K562 (cell line): ENCODE data around the gene OLR1. TPM values are rescaled to one million over a fixed set of nuclear protein-coding genes. Genes with fewer than 3 reads are reported as not detected.

Experiments
- ATAC-seq: fragments of 200-7000 bp; cut with Tn5 transposase; 3 replicates; pipeline ENCODE4 v1.9.1; 2020; ENCODE audit warnings: moderate library complexity
- BruUV-seq: library from RNA; stranded (reverse); fragments of 400-500 nt; replicated peaks from 2 replicates; lab custom pipeline; 2021; lab: Mats Ljungman, UMichigan
- CTCF ChIA-PET: fragments of 300-600 bp; formaldehyde crosslinking; extraction: SDS; loops from one replicate; lab custom pipeline; 2021; ENCODE audit warnings: low intra/inter-chr PET ratio; lab: Yijun Ruan, JAX
- POLR2A ChIA-PET: fragments of 300-600, 350-650 bp; sonication (Branson Sonifier 250); formaldehyde crosslinking; extraction: SDS; loops from one replicate; lab custom pipeline; 2021; ENCODE audit warnings: antibody characterized with exemption, inconsistent platforms; lab: Yijun Ruan, JAX
- DNase-seq, 4 experiments: peaks; one replicate each; pipeline versions ENCODE4 v3.0.0 to v3.0.0-alpha.2; 2011 to 2018; ENCODE audit warnings: low spot score in 3 of 4, mixed read lengths in 3 of 4; ENCODE audit errors: extremely low read depth in 1 of 4
- FAIRE-seq: peaks from 2 replicates; lab custom pipeline; 2011; peaks lifted over from hg19 to GRCh38; lab: Jason Lieb, UNC
- H2AFZ ChIP-seq: 2 replicates; pipeline ENCODE4 v1.6.0; 2011; ENCODE audit warnings: low read depth, low read length, control low read depth, inconsistent platforms
- H3K27ac ChIP-seq: fragments of 200-600 bp; 3 replicates; pipeline ENCODE4 v1.8.0; 2011; ENCODE audit warnings: low read depth, mild to moderate bottlenecking, control low read depth, inconsistent platforms, low read length, moderate library complexity, mixed read lengths; ENCODE audit errors: extremely low read depth
- H3K27me3 ChIP-seq, 2 experiments: fragments of 300-600 bp in 1 of 2; 2 replicates in 1 of 2; 3 replicates in 1 of 2; pipeline versions ENCODE4 v1.6.0 to v1.8.0; 2011; ENCODE audit warnings: inconsistent platforms in 2 of 2, low read length in 2 of 2, mild to moderate bottlenecking in 1 of 2, mixed read lengths in 1 of 2, moderate library complexity in 1 of 2; ENCODE audit not compliant: control insufficient read depth in 2 of 2, insufficient read depth in 2 of 2
- H3K36me3 ChIP-seq: fragments of 300-600 bp; 3 replicates; pipeline ENCODE4 v1.8.0; 2011; ENCODE audit warnings: mild to moderate bottlenecking, low read length, inconsistent platforms; ENCODE audit not compliant: control insufficient read depth, insufficient read depth
- H3K4me1 ChIP-seq, 2 experiments: fragments of 200-600 bp in 1 of 2; replicated peaks in 1 of 2; 2 replicates in 1 of 2; 3 replicates in 1 of 2; pipeline versions ENCODE4 v1.5.1 to v1.8.0; 2011; ENCODE audit warnings: inconsistent platforms in 2 of 2, low read length in 2 of 2, mild to moderate bottlenecking in 1 of 2, mixed read lengths in 1 of 2, moderate library complexity in 1 of 2; ENCODE audit not compliant: control insufficient read depth in 2 of 2, insufficient read depth in 2 of 2
- H3K4me2 ChIP-seq: 2 replicates; pipeline ENCODE4 v1.6.1; 2011; ENCODE audit warnings: low read length, control low read depth, inconsistent platforms, mixed read lengths; ENCODE audit not compliant: insufficient read depth
- H3K4me3 ChIP-seq: fragments of 200-600 bp; sonication (generic), shearing (Covaris generic); 2 replicates; pipeline ENCODE4 v1.5.1; 2016; ENCODE audit warnings: control low read depth, inconsistent platforms
- H3K79me2 ChIP-seq: fragments of 200-600 bp; 3 replicates; pipeline ENCODE4 v1.8.0; 2011; ENCODE audit warnings: low read length, inconsistent platforms; ENCODE audit not compliant: control insufficient read depth, insufficient read depth
- H3K9ac ChIP-seq, 2 experiments: 2 replicates each; pipeline versions ENCODE4 v1.6.0 to v1.6.1; 2011; ENCODE audit warnings: low read depth in 2 of 2, low read length in 2 of 2, control low read depth in 1 of 2, inconsistent platforms in 1 of 2, mild to moderate bottlenecking in 1 of 2, mixed read lengths in 1 of 2; ENCODE audit not compliant: insufficient read depth in 1 of 2
- H3K9me1 ChIP-seq: one replicate; pipeline ENCODE4 v1.6.0; 2011; ENCODE audit warnings: inconsistent platforms, mild to moderate bottlenecking, low read length, moderate library complexity; ENCODE audit not compliant: control insufficient read depth, insufficient read depth
- H3K9me3 ChIP-seq: replicated peaks from 2 replicates; pipeline ENCODE4 v1.5.1; 2011; ENCODE audit warnings: low read depth, low read length, inconsistent platforms; ENCODE audit not compliant: control insufficient read depth, insufficient read depth
- H4K20me1 ChIP-seq: replicated peaks from 2 replicates; pipeline ENCODE4 v1.6.1; 2011; ENCODE audit warnings: low read length, inconsistent platforms, mixed read lengths; ENCODE audit not compliant: control insufficient read depth, insufficient read depth
- HNRNPLL ChIP-seq: fragments of 200-400 bp; formaldehyde crosslinking; IDR thresholded peaks from 2 replicates; pipeline ENCODE4 v1.6.1; 2017; ENCODE audit warnings: low read length, low read depth, mild to moderate bottlenecking; ENCODE audit not compliant: poor library complexity, severe bottlenecking
- MLLT1 ChIP-seq, 2 experiments: fragments of 450-650 bp; IDR thresholded peaks; 2 replicates each; pipeline ENCODE4 v1.6.1; 2016
- MTA1 ChIP-seq: fragments of 450-650 bp; IDR thresholded peaks from 2 replicates; pipeline ENCODE4 v1.6.1; 2017; ENCODE audit warnings: borderline replicate concordance
- NCOA4 ChIP-seq: fragments of 450-650 bp; IDR thresholded peaks from 2 replicates; pipeline ENCODE4 v1.6.1; 2018; ENCODE audit warnings: mild to moderate bottlenecking; ENCODE audit not compliant: partially characterized antibody
- ZNF57 ChIP-seq: fragments of 450-650 bp; formaldehyde crosslinking; IDR thresholded peaks from 2 replicates; pipeline ENCODE4 v1.4.0; 2020; ENCODE audit warnings: mild to moderate bottlenecking, moderate library complexity
- WGBS: fragments of 100-300 bp; shearing (Covaris generic); methylation state at CpG from one replicate; pipeline ENCODE4 v1.1.6; 2016; ENCODE audit warnings: low coverage, mixed read lengths; ENCODE audit not compliant: insufficient coverage; ENCODE audit errors: missing lambda C conversion rate; 5-methylcytosine and 5-hydroxymethylcytosine counted together
- in situ Hi-C: fragments of 300-500 bp; cut with MboI; formaldehyde crosslinking; loops from 4 replicates; pipeline ENCODE4 v1.15.0; 2018; ENCODE audit warnings: inconsistent platforms, mixed read lengths
- intact Hi-C: fragments of 100-400 bp; cut with micrococcal nuclease; formaldehyde crosslinking; loops from 2 replicates; pipeline ENCODE4 v1.14.2; 2022
- polyA plus RNA-seq, 8 experiments: library from polyadenylated mRNA; depleted of rRNA in 4 of 8; stranded (reverse) in 5 of 8; unstranded in 3 of 8; fragments of >200 nt; fragmentation: Nextera tagmentation in 2 of 8; fragmentation: Illumina TruSeq in 1 of 8; extraction: Ambion mirVana in 2 of 8; extraction: Trizol in 1 of 8; gene quantifications; 2 replicates each; pipeline versions ENCODE4 v1.2.1 to v1.2.3, GENCODE V29; 2011 to 2014; ENCODE audit warnings: inconsistent platforms in 1 of 8, missing spikeins in 1 of 8
- total RNA-seq, 7 experiments: library from RNA; depleted of rRNA in 6 of 7; stranded (reverse); fragments of >200 nt in 6 of 7; fragmentation: Illumina TruSeq in 2 of 7; extraction: Trizol in 2 of 7; gene quantifications; 2 replicates each; pipeline versions ENCODE4 v1.2.1 to v1.2.3, GENCODE V29; 2011 to 2021; ENCODE audit warnings: low replicate concordance in 1 of 7
- TF ChIP-seq, protein P1 (sequence below): sonication (generic); formaldehyde crosslinking; IDR thresholded peaks from 2 replicates; pipeline ENCODE4 v1.8.0; 2022; ENCODE audit warnings: missing genetic modification reagents, mild to moderate bottlenecking, borderline replicate concordance

The OLR1 gene
- total and polyA plus RNA-seq, 9 of the 15 experiments (the other 6 are each of a cell fraction or from before 2014, with no cell fraction given): not detected

- in situ Hi-C loops (loop anchor here (25.0 kb wide), 1 partner anchor 324 kb away; no protein-coding TSS in a partner anchor), intact Hi-C loops (loop anchor here (5.0 kb wide), 1 partner anchor 104 kb away; the partner anchor contains the start of gene CLEC9A)
- FAIRE-seq: no peak
- Histone ChIP-seq H3K9me3 (no peaks in the 10 kb centered on the region), H3K9ac (no peak overlapping the region), H3K79me2 (no peaks in the 10 kb centered on the region), H2AFZ (no peak overlapping the region), H3K4me1 (no peaks in the 10 kb centered on the region), H4K20me1 (no peaks in the 10 kb centered on the region), H3K36me3 (no peaks in the 10 kb centered on the region), H3K4me2 (no peak overlapping the region), H3K27ac (no peak overlapping the region), H3K27me3 (no peaks in the 10 kb centered on the region), H3K4me3 (no peak overlapping the region), H3K9me1 (no peaks in the 10 kb centered on the region)
- CTCF ChIA-PET: no interaction called here
- POLR2A ChIA-PET: no interaction called here
- no peak for ATAC-seq
- 2% methylated on average over 12 of the region's 13 CpGs for WGBS
- no peak for DNase-seq
- TF ChIP-seq, protein P1, sequence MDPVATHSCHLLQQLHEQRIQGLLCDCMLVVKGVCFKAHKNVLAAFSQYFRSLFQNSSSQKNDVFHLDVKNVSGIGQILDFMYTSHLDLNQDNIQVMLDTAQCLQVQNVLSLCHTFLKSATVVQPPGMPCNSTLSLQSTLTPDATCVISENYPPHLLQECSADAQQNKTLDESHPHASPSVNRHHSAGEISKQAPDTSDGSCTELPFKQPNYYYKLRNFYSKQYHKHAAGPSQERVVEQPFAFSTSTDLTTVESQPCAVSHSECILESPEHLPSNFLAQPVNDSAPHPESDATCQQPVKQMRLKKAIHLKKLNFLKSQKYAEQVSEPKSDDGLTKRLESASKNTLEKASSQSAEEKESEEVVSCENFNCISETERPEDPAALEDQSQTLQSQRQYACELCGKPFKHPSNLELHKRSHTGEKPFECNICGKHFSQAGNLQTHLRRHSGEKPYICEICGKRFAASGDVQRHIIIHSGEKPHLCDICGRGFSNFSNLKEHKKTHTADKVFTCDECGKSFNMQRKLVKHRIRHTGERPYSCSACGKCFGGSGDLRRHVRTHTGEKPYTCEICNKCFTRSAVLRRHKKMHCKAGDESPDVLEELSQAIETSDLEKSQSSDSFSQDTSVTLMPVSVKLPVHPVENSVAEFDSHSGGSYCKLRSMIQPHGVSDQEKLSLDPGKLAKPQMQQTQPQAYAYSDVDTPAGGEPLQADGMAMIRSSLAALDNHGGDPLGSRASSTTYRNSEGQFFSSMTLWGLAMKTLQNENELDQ (CRISPR knock-in tag): no peak
- TF ChIP-seq ZNF57 (CRISPR knock-in tag) (no peak), NCOA4 (no peak), MTA1 (no peak), MLLT1 (IDR thresholded peaks at IDR 0.05) (no peak), HNRNPLL (no peak)
- BruUV-seq: no TSS peak
Measured at GRCh38 chr12:10136637-10137205, 35.2 kb downstream of the OLR1 start.
